ENCODE data around the gene LRRN3. TPM values are rescaled to one million over a fixed set of nuclear protein-coding genes. Genes with fewer than 3 reads are reported as not detected.

Gene LRRN3
- polyA plus RNA-seq, 1 experiment, result 12.0 TPM

GRCh38 chr7:111115966-111116365, 25.0 kb downstream of the LRRN3 start:
- TF ChIP-seq, protein P1, sequence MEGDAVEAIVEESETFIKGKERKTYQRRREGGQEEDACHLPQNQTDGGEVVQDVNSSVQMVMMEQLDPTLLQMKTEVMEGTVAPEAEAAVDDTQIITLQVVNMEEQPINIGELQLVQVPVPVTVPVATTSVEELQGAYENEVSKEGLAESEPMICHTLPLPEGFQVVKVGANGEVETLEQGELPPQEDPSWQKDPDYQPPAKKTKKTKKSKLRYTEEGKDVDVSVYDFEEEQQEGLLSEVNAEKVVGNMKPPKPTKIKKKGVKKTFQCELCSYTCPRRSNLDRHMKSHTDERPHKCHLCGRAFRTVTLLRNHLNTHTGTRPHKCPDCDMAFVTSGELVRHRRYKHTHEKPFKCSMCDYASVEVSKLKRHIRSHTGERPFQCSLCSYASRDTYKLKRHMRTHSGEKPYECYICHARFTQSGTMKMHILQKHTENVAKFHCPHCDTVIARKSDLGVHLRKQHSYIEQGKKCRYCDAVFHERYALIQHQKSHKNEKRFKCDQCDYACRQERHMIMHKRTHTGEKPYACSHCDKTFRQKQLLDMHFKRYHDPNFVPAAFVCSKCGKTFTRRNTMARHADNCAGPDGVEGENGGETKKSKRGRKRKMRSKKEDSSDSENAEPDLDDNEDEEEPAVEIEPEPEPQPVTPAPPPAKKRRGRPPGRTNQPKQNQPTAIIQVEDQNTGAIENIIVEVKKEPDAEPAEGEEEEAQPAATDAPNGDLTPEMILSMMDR (IDR thresholded peaks at IDR 0.05; ENCODE audit: low read depth, low read length), result no peak
- ChIA-PET CTCF (no interaction called here), POLR2A (no interaction called here)
- no peak overlapping the region for H3K27ac ChIP-seq (ENCODE audit: low read depth, low read length)
- no peaks in the 10 kb centered on the region for H3K9me3 ChIP-seq (ENCODE audit: control insufficient read depth, insufficient read depth, low read length)
- no peak for DNase-seq (ENCODE audit: low read depth, low spot score)
- no peak overlapping the region for H3K4me3 ChIP-seq (ENCODE audit: low read depth, low read length)
- no peaks in the 10 kb centered on the region for H3K27me3 ChIP-seq (ENCODE audit: control insufficient read depth, insufficient read depth, low read length)

DNA sequence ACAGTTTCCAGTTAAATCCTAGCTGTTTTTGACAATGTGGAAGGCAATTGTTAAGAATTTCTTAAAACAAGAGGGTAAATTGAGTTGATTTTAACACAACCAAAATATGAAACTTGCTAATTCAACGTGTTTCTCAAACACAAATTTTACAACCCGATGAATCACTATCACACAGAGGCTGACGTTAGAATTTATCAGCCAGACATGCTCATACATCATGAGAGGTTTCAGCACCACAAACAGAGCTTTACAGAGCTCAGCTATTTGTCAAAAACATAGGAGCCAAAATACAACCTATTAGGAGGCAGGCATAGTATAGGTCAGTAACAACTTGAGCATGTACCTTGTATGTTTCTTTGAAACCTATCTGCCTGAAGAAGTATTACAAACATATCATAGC, 36.1 kb downstream of the LRRN3 start:
- H3K9me3 ChIP-seq (ENCODE audit: control insufficient read depth, insufficient read depth, low read length), result no peaks in the 10 kb centered on the region
- ChIA-PET POLR2A (no interaction called here), CTCF (no interaction called here)
- no peak overlapping the region for H3K4me3 ChIP-seq (ENCODE audit: low read depth, low read length)
- H3K27me3 ChIP-seq (ENCODE audit: control insufficient read depth, insufficient read depth, low read length), result no peaks in the 10 kb centered on the region
- TF ChIP-seq, protein P1 (IDR thresholded peaks at IDR 0.05; ENCODE audit: low read depth, low read length), result no peak
- DNase-seq (ENCODE audit: low read depth, low spot score), result no peak
- no peak overlapping the region for H3K27ac ChIP-seq (ENCODE audit: low read depth, low read length)

DNA sequence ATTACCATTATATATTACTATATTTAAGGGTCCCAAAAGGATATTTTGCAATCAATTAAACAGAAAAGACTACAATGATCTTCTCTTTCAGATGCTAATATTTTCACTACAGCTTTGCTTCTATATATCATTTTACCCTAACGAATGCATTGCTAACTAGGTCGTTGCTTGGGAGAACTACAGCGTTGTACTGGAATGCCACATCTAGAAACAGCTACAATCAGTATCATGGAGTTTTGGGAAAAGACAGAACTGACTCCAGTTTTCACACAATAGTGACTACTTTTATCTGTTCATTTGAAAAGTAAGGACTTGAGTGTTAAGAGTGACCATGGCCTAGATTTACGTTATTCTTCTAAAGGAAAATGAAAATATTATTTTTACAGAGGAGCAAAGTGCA, 38.5 kb downstream of the LRRN3 start:
- no peaks in the 10 kb centered on the region for H3K27me3 ChIP-seq (ENCODE audit: control insufficient read depth, insufficient read depth, low read length)
- no peak overlapping the region for H3K27ac ChIP-seq (ENCODE audit: low read depth, low read length)
- TF ChIP-seq, protein P1 (IDR thresholded peaks at IDR 0.05; ENCODE audit: low read depth, low read length), result no peak
- no peaks in the 10 kb centered on the region for H3K9me3 ChIP-seq (ENCODE audit: control insufficient read depth, insufficient read depth, low read length)
- no peak overlapping the region for H3K4me3 ChIP-seq (ENCODE audit: low read depth, low read length)
- ChIA-PET POLR2A (no interaction called here), CTCF (no interaction called here)
- no peak for DNase-seq (ENCODE audit: low read depth, low spot score)

- ChIA-PET POLR2A (no interaction called here), CTCF (no interaction called here)
- Histone ChIP-seq H3K9me3 (ENCODE audit: control insufficient read depth, insufficient read depth, low read length) (no peaks in the 10 kb centered on the region), H3K27ac (ENCODE audit: low read depth, low read length) (no peak overlapping the region), H3K27me3 (ENCODE audit: control insufficient read depth, insufficient read depth, low read length) (no peaks in the 10 kb centered on the region), H3K4me3 (ENCODE audit: low read depth, low read length) (no peak overlapping the region)
- TF ChIP-seq, protein P1 (IDR thresholded peaks at IDR 0.05; ENCODE audit: low read depth, low read length), result no peak
- DNase-seq (ENCODE audit: low read depth, low spot score), result no peak
Observed at GRCh38 chr7:111132833-111133232, 41.9 kb downstream of the LRRN3 start.

- Histone ChIP-seq H3K4me3 (ENCODE audit: low read depth, low read length) (no peak overlapping the region), H3K9me3 (ENCODE audit: control insufficient read depth, insufficient read depth, low read length) (no peaks in the 10 kb centered on the region), H3K27ac (ENCODE audit: low read depth, low read length) (no peak overlapping the region), H3K27me3 (ENCODE audit: control insufficient read depth, insufficient read depth, low read length) (no peaks in the 10 kb centered on the region)
- CTCF ChIA-PET, result no interaction called here
- DNase-seq (ENCODE audit: low read depth, low spot score), result no peak
- POLR2A ChIA-PET, result no interaction called here
- TF ChIP-seq, protein P1 (IDR thresholded peaks at IDR 0.05; ENCODE audit: low read depth, low read length), result no peak
Observed at GRCh38 chr7:111137296-111138192, 46.6 kb downstream of the LRRN3 start.
